Sciatic nerve (tissue), 2 donors: ENCODE data around the gene TBC1D22A. TPM values are rescaled to one million over a fixed set of nuclear protein-coding genes. Genes with fewer than 3 reads are reported as not detected.
A peak's percentile ranks its signal among the peaks of the same experiment; 100 is the strongest.
"Not testable (repeated sequence)": the region's sequence is repeated elsewhere in the genome, so short reads cannot be mapped to it uniquely, and the experiment has no call there.

ENCODE experiments used
- ATAC-seq: fragments of 200-7000 bp; cut with Tn5 transposase; one replicate; pipeline ENCODE4 v1.9.1; 2020; ENCODE audit warnings: mild to moderate bottlenecking, moderate library complexity
- DNase-seq: peaks from one replicate; pipeline ENCODE4 v3.0.0-alpha.2; 2020; ENCODE audit warnings: low spot score
- intact Hi-C: fragments of 100-400 bp; cut with DNase I; formaldehyde crosslinking; loops from one replicate; pipeline ENCODE4 v1.14.2; 2022
- total RNA-seq: library from RNA; stranded (reverse); fragmentation: NEBNext Ultra II Directional; extraction: Animal tissue kit (Norgen Biotek cat#: 25700); gene quantifications from one replicate; pipeline ENCODE4 v1.2.1, GENCODE V29; 2021
- donor health status: DM: no; HTN: no; CAD: no.
- donor health status: DM: no; HTN: no; CAD: no.

The TBC1D22A gene
- total RNA-seq, 1 donor from 2014 or later = 36.3 TPM

DNA sequence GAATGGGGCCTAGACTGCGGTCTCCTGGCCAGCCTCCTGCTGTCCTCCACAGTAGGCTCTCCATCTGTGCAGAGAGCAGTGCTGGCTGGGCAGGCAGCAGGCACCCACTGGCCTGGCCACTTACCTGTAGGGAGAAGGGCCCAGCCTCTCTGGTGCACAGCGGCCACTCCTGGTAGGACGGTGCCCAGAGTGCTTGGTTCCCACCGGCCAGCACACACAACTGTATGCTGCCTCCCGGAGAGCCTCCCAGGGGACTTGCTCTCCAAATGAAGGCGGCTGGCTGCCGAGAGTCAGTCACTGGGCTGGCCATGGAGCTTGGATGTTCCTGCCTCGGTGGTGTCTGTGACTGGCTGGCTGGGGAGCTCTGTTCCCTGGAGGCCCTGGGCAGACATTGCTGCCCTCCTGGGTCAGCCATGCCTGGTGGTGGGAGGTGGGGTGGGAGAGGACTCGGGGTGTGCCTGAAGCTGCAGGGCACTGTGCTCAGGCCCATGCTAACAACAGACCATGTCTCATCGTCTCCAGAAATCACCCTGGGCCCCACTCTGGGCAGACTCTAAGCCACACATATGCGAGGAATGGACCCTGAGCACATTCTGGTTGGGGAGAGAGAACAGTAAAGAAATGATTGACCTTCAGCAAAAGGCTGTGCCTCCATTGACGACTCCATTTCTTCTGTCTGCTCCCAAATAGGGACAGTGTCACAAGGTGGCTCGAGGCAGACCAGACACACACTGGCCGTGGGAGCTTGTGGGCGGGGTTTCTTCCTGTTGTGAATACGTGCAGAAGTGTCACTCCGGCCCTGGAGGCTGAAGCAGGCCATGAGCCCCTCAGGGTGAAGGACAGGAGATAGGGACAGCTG lies 350.8 kb downstream of the TBC1D22A start:
- no peak for ATAC-seq
- intact Hi-C loops = no loop called here
- peak; percentile 47 for DNase-seq

DNA sequence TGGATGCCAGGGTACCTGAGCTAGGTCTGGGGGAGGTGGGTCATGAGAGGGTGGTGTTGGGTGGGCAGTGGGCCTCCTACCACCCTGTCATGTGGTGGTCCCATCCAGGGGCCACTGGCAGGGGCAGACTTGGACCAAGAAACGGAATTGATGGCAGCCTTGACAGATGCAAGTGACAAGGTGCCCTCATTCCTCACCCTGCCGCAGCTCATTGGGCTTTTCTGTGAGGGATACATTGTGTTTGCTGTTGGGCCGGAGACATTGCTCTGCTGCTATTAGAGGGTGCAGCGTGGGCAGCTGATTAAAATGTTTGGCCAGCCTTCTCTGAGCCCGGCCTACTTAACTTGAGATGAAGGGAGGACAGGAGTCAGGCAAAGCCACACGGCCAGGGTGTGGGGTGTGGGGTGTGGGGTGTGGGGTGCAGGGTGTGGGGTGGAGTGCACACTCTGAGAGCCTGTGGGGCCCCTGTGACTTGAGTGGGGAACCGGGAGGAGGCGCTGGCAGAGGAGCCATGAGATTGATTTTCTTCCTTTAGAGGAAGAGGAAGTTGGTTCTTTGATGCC lies 351.5 kb downstream of the TBC1D22A start:
- intact Hi-C loops = no loop called here
- ATAC-seq = no peak
- peak; percentile 43 for DNase-seq

DNA sequence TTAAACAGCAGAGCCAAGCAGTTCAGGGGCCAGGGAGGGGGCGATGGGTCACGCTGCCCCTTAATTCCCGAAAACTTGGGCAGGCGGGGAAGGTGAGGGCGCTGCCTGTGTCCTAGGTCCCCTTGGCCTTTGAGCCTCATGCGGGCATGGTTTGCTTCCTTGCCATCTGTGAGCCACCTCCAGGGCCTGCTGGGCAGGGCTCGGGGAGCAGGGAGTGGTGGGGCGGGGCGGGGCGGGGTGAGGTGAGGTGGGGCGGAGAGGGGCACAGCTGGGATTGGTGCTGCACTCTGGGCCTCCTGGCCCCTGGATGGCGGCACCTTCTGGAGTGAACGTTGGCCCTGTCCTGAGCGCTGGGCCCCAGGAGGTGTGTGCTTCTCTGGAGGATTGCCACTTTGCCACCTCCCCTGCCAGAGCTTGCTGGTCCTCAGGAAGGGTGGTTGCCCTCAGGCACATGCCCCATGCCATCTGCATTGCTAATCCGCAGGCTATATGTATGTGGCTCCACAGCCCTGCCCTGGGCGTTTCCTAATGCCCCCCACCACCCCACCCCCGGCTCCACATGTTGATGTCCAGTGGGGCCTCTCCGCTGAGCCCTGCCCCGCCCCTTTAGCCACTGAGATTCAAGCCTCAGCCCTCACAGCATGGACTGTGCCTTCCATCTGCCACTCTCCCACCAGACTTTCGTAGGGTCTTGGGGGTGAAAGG lies 352.5 kb downstream of the TBC1D22A start:
- no peak for ATAC-seq
- DNase-seq = peak; percentile 51
- intact Hi-C loops = no loop called here

DNA sequence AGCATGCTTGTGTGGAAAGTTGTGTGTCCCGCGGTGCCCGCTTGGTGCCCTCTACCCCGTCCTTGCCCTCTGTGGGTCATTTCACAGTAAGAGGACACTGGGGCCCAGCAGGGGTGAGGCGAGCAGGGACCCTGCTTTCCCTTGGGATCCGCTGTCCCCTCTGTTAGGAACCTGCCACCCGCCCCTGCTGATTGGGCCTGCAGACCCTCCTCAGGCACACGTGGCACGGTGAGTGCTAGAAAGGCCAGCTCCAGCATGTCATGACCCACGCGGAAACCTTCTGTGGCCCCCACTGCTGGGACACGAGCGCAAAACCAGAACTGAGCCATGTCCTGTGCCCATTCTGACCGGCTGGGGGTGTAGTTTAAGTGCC lies 353.1 kb downstream of the TBC1D22A start:
- DNase-seq = peak; percentile 31
- no peak for ATAC-seq
- intact Hi-C loops = no loop called here

DNA sequence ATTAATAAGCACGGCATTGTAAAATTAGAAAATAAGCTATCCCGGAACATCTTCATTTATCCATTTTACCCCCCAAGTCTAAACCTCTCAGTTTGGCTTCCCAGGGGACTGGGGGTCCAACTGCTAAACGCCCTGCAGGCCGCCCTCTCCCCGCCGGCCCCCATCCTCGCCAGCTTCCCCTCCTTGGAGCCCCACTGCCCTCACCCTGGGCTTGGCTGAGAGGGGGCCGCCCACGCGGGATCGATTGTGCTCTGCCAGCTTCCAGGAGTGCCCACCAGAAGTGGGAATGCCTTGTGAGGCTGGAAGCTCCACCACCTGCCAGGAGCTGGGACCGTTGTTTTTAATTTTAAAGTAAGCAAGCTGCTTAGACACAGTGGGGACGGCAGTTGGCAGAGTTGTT lies 353.5 kb downstream of the TBC1D22A start:
- intact Hi-C loops = loop anchor here (2.0 kb wide), 1 partner anchor 43 kb away; no protein-coding TSS in a partner anchor
- DNase-seq (no peak), ATAC-seq (no peak)

DNA sequence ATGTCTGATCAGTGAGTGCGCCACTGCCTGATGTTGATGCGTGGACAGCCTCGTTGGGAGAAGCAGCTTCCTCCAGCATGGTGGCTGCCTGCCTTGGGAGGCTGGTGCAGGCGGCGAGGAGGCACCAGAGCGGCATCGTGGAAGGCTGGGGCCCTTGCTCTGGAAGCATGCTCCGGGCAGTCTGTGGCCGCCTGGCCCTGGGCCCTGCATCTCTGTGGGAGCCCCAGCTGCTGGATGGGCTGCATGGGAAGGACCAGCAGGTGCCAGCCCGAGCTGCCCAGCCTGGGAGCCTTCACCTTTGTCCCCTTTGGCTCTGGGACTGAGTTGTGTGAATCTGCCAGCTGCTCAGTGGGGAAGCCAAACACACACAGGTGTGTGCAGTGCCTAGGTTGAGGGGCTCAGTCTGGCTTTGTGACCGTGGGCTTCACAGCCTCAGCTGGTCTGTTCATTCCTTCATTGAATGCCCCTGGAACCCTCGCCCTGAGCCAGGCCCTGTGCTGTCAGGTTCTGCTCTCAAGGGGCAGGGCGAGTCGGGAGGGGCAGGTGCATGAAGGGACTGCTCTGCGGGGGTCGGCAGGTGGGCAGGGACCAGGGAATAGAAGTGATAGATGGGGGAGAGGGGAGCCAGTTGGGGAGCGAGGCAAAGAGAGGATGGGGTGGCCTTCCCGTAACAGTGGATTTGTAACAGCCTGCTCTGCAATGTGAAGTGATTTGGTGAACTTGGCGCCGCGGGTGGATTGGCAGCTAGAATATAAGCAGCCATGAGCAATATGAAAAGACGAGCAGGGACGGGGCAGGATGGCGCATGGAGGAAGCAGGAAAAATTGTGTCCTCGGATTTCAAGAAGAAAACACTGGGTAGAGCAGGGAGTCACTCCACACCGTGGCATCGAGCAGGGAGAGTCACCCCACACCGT lies 354.2 kb downstream of the TBC1D22A start:
- ATAC-seq (no peak), DNase-seq (peak; percentile 35)
- intact Hi-C loops = loop anchor here (2.0 kb wide), 1 partner anchor 42 kb away; no protein-coding TSS in a partner anchor

DNA sequence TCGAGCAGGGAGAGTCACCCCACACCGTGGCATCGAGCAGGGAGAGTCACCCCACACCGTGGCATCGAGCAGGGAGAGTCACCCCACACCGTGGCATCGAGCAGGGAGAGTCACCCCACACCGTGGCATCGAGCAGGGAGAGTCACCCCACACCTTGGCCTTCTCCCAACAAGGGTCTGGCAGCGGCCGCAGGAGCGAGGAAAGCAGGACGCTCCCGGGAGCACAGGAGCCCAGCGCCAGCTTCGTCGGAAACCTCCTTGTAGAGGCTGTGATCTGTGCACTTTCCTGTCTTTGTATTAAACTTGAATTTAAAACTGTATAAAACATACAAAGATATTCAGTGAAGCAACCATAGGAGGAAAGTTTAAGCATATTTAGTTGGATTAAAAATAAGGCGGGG lies 355.0 kb downstream of the TBC1D22A start:
- intact Hi-C loops = loop anchor here (2.0 kb wide), 1 partner anchor 41 kb away; no protein-coding TSS in a partner anchor
- not testable (repeated sequence) for ATAC-seq
- DNase-seq = peak; percentile 5

DNA sequence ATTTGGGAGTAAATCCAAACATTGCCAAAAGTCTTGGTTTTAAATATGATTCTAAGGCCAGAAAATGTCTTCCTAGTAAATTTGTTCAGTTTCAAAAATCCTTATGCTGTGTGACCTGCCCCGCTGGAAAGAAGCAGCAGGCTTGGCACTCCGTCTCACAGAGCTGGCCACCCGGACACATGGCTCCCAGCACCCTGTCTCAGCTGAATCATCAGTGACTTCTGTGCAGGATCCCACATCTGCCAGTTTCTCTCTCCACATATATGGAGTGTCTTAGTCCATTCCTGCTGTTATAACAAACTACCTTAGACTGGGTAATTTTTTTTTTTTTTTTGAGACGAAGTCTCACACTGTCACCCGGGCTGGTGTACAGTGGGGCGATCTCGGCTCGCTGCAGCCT lies 356.7 kb downstream of the TBC1D22A start:
- intact Hi-C loops = no loop called here
- DNase-seq = no peak
- no peak for ATAC-seq

DNA sequence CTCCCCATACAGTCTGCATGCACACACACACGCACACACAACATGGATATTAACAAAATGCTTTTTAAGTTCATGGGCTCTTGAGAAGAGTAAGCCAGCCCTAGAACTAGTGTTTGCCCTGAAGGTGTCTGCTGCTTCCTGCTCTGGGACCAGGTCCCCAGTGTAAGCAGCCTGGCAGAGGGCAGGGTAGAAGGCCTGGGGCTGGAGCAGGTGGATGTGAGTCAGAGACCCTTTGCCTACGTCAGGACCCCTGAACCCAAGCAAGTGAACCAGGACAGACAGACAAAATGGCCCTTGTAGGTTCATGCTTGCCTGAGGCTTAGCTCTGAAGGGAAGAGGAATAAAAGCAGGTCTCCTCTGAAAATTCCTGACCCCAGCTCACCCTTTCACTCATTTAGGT lies 357.9 kb downstream of the TBC1D22A start:
- ATAC-seq (no peak), DNase-seq (no peak)
- intact Hi-C loops = no loop called here

DNA sequence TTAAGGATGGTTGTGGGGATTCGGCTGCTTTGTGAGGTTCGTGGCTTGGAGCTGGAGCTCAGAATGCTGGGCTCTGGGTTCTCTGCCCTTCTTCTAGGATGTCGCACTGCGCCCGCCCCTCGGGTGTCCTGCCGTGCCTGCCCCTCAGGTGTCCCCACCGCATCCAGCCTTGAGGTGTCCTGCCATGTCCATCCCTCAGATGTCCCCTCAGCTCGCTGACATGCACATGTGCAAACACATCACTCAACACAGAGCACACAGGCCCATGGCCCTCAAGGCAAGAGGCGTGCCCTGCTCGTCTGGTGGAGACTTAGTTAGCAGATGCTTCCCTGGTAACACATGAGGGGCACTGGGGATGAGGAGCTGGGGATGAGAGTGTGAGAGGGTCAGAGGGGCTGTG lies 359.3 kb downstream of the TBC1D22A start:
- DNase-seq (no peak), ATAC-seq (no peak)
- intact Hi-C loops = no loop called here

DNA sequence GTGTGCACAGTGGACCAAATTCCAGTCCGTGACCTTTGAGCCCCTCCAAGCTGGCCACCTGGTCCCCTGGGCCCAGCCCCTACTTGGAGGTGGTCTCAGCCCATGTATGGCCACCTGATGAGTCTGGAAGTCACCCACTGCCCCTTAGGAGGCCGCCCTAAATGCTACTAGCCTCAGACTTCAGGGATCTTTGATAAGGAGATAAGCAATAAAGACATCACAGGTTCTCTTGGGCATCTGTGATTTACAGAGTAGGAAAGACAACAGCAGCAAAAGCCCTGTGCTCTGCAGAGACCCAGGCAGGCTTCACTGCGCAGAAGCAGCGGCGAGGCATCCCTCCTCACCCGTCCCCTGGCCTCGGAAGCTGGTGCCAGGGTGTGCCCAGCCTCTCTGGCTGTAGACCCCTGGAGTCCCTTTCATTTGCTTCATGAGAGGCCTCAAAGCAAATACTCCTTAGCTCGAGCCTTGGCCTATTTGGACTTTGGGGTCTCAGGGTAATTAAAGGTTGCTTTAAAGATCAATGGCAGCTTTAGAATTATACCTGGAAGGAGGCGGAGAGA lies 360.1 kb downstream of the TBC1D22A start:
- intact Hi-C loops = no loop called here
- ATAC-seq = no peak
- no peak for DNase-seq

DNA sequence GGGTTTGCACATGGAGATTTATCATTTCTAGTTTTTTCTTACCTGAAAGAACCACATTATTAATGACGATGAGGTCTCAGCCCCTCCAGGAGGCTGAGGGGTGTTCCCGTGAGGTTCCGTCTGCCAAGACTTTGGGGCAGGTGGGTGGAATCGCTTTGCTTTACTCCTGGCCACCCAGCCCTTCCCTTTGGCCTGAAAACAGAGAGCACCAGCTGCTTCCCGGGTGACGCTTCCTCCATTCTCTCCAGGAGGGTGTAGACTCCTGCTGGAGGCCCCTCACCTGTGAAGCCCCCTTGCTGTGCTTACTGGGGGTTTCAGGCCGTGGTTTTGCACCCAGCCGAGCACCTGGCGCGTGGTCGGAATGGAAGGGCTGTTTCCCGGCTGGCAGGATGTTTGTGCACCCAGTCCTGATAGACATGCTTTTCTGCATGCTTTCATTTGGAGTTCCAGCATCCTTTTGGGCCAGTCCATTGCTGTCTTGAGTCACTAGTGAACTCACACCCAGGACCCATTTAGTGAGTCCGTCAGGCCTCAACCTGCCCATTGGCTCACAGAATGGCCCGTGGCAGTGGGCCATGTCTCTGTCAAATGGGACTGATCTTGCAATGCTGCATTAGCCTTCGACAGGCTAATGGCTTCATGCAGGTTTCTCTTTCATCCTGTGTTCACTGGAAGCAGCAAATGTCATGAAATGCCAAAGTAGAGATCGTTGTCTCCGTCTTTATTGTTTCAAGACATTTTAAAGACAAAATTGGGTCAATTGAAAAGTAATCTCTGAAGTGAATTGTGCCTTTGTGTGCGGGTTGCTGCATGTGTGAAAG lies 360.8 kb downstream of the TBC1D22A start:
- intact Hi-C loops = no loop called here
- ATAC-seq (no peak), DNase-seq (no peak)

DNA sequence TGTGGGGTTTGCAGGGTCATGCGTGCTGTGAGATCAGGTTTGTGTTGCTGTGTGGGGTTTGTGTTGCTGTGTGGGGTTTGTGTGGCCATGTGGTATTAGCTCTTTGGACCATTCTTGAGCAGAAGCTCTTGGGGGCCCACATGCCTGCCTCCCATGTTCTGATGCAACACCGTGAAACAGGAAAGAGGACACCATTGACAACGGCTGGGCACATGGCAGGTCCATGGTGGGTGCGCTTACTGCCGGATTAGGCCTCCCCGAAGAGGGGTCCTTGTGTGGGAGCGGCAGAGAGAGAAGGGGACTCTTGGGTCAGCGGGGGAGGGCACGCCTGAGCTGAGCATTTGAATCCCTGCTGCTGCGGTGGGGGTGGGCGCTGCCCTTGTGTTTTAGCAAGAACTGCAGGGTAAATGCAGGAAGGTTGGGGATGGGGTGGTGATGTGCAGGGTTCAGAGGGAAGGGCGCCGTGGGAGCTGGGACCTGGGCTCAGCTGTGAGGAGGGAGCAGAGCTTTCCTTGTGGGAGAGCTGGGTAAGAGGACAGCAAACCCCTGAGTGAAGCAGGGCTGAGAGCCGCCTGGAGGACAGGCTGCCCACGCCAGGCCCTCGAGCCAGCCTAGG lies 361.5 kb downstream of the TBC1D22A start:
- ATAC-seq = no peak
- no peak for DNase-seq
- intact Hi-C loops = no loop called here

DNA sequence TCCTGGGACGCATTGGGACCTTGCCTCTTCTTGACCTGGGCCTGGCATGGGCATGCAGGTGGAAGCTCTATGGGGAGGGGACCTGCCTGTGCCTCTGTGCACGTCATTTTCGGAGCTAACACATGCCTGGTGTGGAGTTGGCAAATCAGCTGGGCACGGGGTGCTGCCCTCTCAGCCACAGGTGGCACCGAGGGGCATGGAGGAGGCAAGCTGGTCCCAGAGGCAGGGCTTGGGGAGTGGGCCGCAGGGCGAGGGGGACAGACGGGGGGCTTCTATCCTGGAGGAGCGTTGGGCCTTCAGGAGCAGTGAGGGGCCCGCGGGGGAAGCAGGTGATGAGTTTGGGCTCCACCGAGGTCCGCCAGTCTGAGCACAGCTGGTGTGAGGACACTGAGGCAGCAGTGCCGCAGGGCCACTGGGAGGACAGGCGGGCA lies 362.0 kb downstream of the TBC1D22A start:
- ATAC-seq (no peak), DNase-seq (no peak)
- intact Hi-C loops = no loop called here

DNA sequence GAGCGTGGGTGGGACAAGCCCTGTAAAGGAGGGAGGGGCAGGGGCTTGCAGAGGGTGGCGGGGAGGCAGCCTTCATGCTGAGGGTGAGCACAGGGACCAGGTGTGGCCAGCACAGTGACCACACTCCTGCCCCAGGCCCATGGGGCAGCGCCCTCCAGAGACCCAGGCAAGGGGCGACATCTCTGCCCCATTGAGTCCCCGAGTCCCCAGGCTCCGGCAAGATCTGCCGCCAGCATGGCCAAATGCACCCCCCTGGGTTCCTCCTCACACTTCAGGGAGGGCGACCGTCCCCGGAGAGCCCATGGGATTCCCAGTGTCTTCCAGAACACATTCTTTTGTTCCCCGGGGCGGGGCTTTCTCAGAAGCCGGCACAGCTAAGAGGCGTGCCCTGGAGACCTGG lies 362.5 kb downstream of the TBC1D22A start:
- ATAC-seq = peak; percentile 44
- DNase-seq = no peak
- intact Hi-C loops = no loop called here

DNA sequence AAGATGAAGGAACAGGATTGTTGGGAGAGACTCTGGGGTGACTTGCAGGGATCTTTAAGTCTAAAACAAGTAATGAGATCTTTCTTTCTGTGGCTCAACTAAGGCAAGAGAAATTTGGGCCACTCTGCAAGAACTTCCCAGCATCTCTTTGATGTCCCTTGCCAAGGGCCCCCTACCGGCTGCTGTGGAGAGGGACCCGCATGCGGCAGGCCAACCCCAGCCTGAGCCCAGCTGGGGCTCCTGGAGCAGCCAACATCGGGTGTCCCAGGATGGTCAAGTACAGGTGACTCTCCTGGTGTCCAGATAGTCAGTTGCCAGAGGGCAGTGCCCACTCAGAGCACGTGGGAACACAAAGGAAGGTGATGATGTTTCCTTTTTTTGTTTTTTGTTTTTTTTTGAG lies 363.2 kb downstream of the TBC1D22A start:
- intact Hi-C loops = no loop called here
- DNase-seq (no peak), ATAC-seq (no peak)

DNA sequence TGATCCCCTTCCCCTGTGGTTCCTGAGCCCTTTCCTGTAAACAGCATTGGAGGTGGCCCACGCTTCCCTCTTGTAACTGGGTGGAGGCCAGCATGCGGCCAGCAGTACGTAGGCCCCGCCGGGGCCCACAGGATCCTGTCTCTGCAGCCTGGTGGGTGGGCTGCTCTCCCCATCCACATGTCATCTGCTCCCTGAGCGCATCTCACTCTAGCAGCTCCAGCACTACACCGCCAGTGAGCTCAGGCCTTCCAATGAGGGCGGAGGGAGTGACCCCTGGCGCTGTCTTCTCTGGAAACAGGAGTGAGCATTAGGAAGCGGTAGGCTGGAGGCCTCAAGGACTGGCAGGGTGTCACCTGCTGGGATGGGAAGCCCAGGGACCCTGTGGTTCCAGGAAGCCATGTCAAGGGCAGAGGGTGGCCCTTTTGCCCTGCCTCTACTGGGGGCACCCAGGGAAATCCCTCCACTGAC lies 363.9 kb downstream of the TBC1D22A start:
- DNase-seq (no peak), ATAC-seq (no peak)

More for the DNA sequence above, 363.9 kb downstream of the TBC1D22A start:
- intact Hi-C loops = no loop called here
